Adipose tissue (tissue), 3 donors: ENCODE data around the gene DCLK1. TPM values are rescaled to one million over a fixed set of nuclear protein-coding genes. Genes with fewer than 3 reads are reported as not detected.
"Not testable (repeated sequence)": the region's sequence is repeated elsewhere in the genome, so short reads cannot be mapped to it uniquely, and the experiment has no call there.

ENCODE experiments used
- H3K27ac ChIP-seq: one replicate; pipeline ENCODE4 v1.5.1; 2013; ENCODE audit warnings: low read depth, low read length
- WGBS, 3 donors: extraction: QIAGEN DNeasy Blood & Tissue Kit; methylation state at CpG; one replicate each; pipeline ENCODE4 v1.1.7; 2013; 5-methylcytosine and 5-hydroxymethylcytosine counted together
- polyA plus RNA-seq, 3 donors: library from polyadenylated mRNA; stranded (reverse); fragments of 200-250 nt; gene quantifications; one replicate each; pipeline ENCODE4 v1.2.3, GENCODE V29; 2013
- donor health status: healthy with polysubstance abuse.
- donor health status: Bipolar disorder and iron deficiency.
- donor health status: healthy.

DCLK1 gene
- polyA plus RNA-seq, 3 donors: 1.2 to 113 (median 7.3) TPM

- no peak overlapping the region for H3K27ac ChIP-seq
- 63 to 67% (median 64%) methylated on average over 5 of the region's 5 CpGs for WGBS, 3 donors
Measured at GRCh38 chr13:36006894-36007675, 124.1 kb downstream of the DCLK1 start.

- H3K27ac ChIP-seq: no peak overlapping the region
- WGBS, 3 donors: 39 to 73% (median 59%) methylated on average over 4 of the region's 4 CpGs
Measured at GRCh38 chr13:36006347-36006746, 124.8 kb downstream of the DCLK1 start.

- H3K27ac ChIP-seq: no peak overlapping the region
- 77 to 81% (median 79%) methylated on average over 2 of the region's 2 CpGs for WGBS, 3 donors
Measured at GRCh38 chr13:36001561-36001960, 129.6 kb downstream of the DCLK1 start.

- WGBS, 3 donors: 68 to 82% (median 70%) methylated on average over 2 of the region's 2 CpGs
- no peak overlapping the region for H3K27ac ChIP-seq
Measured at GRCh38 chr13:36000028-36000427, 131.2 kb downstream of the DCLK1 start.

GRCh38 chr13:35996360-35996759 is 134.8 kb downstream of the DCLK1 start:
- no peak overlapping the region for H3K27ac ChIP-seq
- 82 to 90% (median 82%) methylated on average over 3 of the region's 3 CpGs for WGBS, 3 donors

- no peak overlapping the region for H3K27ac ChIP-seq
- WGBS, 3 donors: 49 to 76% (median 49%) methylated on average over 2 of the region's 2 CpGs
Measured at GRCh38 chr13:35995136-35995535, 136.0 kb downstream of the DCLK1 start.

GRCh38 chr13:35994131-35994966 is 136.8 kb downstream of the DCLK1 start:
- no peak overlapping the region for H3K27ac ChIP-seq

GRCh38 chr13:35993686-35994085 is 137.5 kb downstream of the DCLK1 start:
- 21 to 35% (median 31%) methylated on average over 1 of the region's 1 CpG for WGBS, 3 donors
- no peak overlapping the region for H3K27ac ChIP-seq

More at GRCh38 chr13:35994131-35994966, 136.8 kb downstream of the DCLK1 start:
- 49 to 51% (median 50%) methylated on average over 6 of the region's 6 CpGs for WGBS, 3 donors

- no peak overlapping the region for H3K27ac ChIP-seq
- 74 to 83% (median 81%) methylated on average over 4 of the region's 4 CpGs for WGBS, 3 donors
Measured at GRCh38 chr13:35992964-35993363, 138.2 kb downstream of the DCLK1 start.

- no peak overlapping the region for H3K27ac ChIP-seq
- WGBS, 3 donors: 80 to 89% (median 88%) methylated on average over 3 of the region's 3 CpGs
Measured at GRCh38 chr13:35990196-35990595, 141.0 kb downstream of the DCLK1 start.

GRCh38 chr13:35988648-35989081 is 142.5 kb downstream of the DCLK1 start:
- 66 to 75% (median 71%) methylated on average over 6 of the region's 6 CpGs for WGBS, 3 donors
- no peak overlapping the region for H3K27ac ChIP-seq

- H3K27ac ChIP-seq: no peak overlapping the region
- 51 to 67% (median 64%) methylated on average over 18 to 19 of the region's 19 CpGs for WGBS, 3 donors
Measured at GRCh38 chr13:35987572-35988513, 143.3 kb downstream of the DCLK1 start.

GRCh38 chr13:35984776-35985453 is 146.3 kb downstream of the DCLK1 start:
- WGBS, 3 donors: 58 to 72% (median 71%) methylated on average over 10 of the region's 10 CpGs
- H3K27ac ChIP-seq: no peak overlapping the region

GRCh38 chr13:35984287-35984686 is 146.9 kb downstream of the DCLK1 start:
- WGBS, 3 donors: 75 to 94% (median 87%) methylated on average over 3 of the region's 3 CpGs
- no peak overlapping the region for H3K27ac ChIP-seq

GRCh38 chr13:35983703-35984102 is 147.5 kb downstream of the DCLK1 start:
- not testable (repeated sequence) for H3K27ac ChIP-seq
- 73 to 83% (median 76%) methylated on average over 1 of the region's 1 CpG for WGBS, 3 donors

- 95 to 100% (median 96%) methylated on average over 1 of the region's 1 CpG for WGBS, 3 donors
- H3K27ac ChIP-seq: no peak overlapping the region
Measured at GRCh38 chr13:35983206-35983605, 148.0 kb downstream of the DCLK1 start.

GRCh38 chr13:35979361-35979951 is 151.7 kb downstream of the DCLK1 start:
- WGBS, 3 donors: 47 to 77% (median 50%) methylated on average over 8 of the region's 8 CpGs
- H3K27ac ChIP-seq: no peak overlapping the region
